K562 (cell line): ENCODE results near the gene C4orf51. TPM values are rescaled to one million over a fixed set of nuclear protein-coding genes. Genes with fewer than 3 reads are reported as not detected.

Source experiments
- ATAC-seq: fragments of 200-7000 bp; cut with Tn5 transposase; 3 replicates; pipeline ENCODE4 v1.9.1; 2020; ENCODE audit warnings: moderate library complexity
- BruUV-seq: library from RNA; stranded (reverse); fragments of 400-500 nt; replicated peaks from 2 replicates; lab custom pipeline; 2021; lab: Mats Ljungman, UMichigan
- CTCF ChIA-PET: fragments of 300-600 bp; formaldehyde crosslinking; extraction: SDS; loops from one replicate; lab custom pipeline; 2021; ENCODE audit warnings: low intra/inter-chr PET ratio; lab: Yijun Ruan, JAX
- POLR2A ChIA-PET: fragments of 300-600, 350-650 bp; sonication (Branson Sonifier 250); formaldehyde crosslinking; extraction: SDS; loops from one replicate; lab custom pipeline; 2021; ENCODE audit warnings: antibody characterized with exemption, inconsistent platforms; lab: Yijun Ruan, JAX
- DNase-seq, 4 experiments: peaks; one replicate each; pipeline versions ENCODE4 v3.0.0 to v3.0.0-alpha.2; 2011 to 2018; ENCODE audit warnings: low spot score in 3 of 4, mixed read lengths in 3 of 4; ENCODE audit errors: extremely low read depth in 1 of 4
- FAIRE-seq: peaks from 2 replicates; lab custom pipeline; 2011; peaks lifted over from hg19 to GRCh38; lab: Jason Lieb, UNC
- H2AFZ ChIP-seq: 2 replicates; pipeline ENCODE4 v1.6.0; 2011; ENCODE audit warnings: low read depth, low read length, control low read depth, inconsistent platforms
- H3K27ac ChIP-seq: fragments of 200-600 bp; 3 replicates; pipeline ENCODE4 v1.8.0; 2011; ENCODE audit warnings: low read depth, mild to moderate bottlenecking, control low read depth, inconsistent platforms, low read length, moderate library complexity, mixed read lengths; ENCODE audit errors: extremely low read depth
- H3K27me3 ChIP-seq, 2 experiments: fragments of 300-600 bp in 1 of 2; 2 replicates in 1 of 2; 3 replicates in 1 of 2; pipeline versions ENCODE4 v1.6.0 to v1.8.0; 2011; ENCODE audit warnings: inconsistent platforms in 2 of 2, low read length in 2 of 2, mild to moderate bottlenecking in 1 of 2, mixed read lengths in 1 of 2, moderate library complexity in 1 of 2; ENCODE audit not compliant: control insufficient read depth in 2 of 2, insufficient read depth in 2 of 2
- H3K36me3 ChIP-seq: fragments of 300-600 bp; 3 replicates; pipeline ENCODE4 v1.8.0; 2011; ENCODE audit warnings: mild to moderate bottlenecking, low read length, inconsistent platforms; ENCODE audit not compliant: control insufficient read depth, insufficient read depth
- H3K4me1 ChIP-seq, 2 experiments: fragments of 200-600 bp in 1 of 2; replicated peaks in 1 of 2; 2 replicates in 1 of 2; 3 replicates in 1 of 2; pipeline versions ENCODE4 v1.5.1 to v1.8.0; 2011; ENCODE audit warnings: inconsistent platforms in 2 of 2, low read length in 2 of 2, mild to moderate bottlenecking in 1 of 2, mixed read lengths in 1 of 2, moderate library complexity in 1 of 2; ENCODE audit not compliant: control insufficient read depth in 2 of 2, insufficient read depth in 2 of 2
- H3K4me2 ChIP-seq: 2 replicates; pipeline ENCODE4 v1.6.1; 2011; ENCODE audit warnings: low read length, control low read depth, inconsistent platforms, mixed read lengths; ENCODE audit not compliant: insufficient read depth
- H3K4me3 ChIP-seq: fragments of 200-600 bp; sonication (generic), shearing (Covaris generic); 2 replicates; pipeline ENCODE4 v1.5.1; 2016; ENCODE audit warnings: control low read depth, inconsistent platforms
- H3K79me2 ChIP-seq: fragments of 200-600 bp; 3 replicates; pipeline ENCODE4 v1.8.0; 2011; ENCODE audit warnings: low read length, inconsistent platforms; ENCODE audit not compliant: control insufficient read depth, insufficient read depth
- H3K9ac ChIP-seq, 2 experiments: 2 replicates each; pipeline versions ENCODE4 v1.6.0 to v1.6.1; 2011; ENCODE audit warnings: low read depth in 2 of 2, low read length in 2 of 2, control low read depth in 1 of 2, inconsistent platforms in 1 of 2, mild to moderate bottlenecking in 1 of 2, mixed read lengths in 1 of 2; ENCODE audit not compliant: insufficient read depth in 1 of 2
- H3K9me1 ChIP-seq: one replicate; pipeline ENCODE4 v1.6.0; 2011; ENCODE audit warnings: inconsistent platforms, mild to moderate bottlenecking, low read length, moderate library complexity; ENCODE audit not compliant: control insufficient read depth, insufficient read depth
- H3K9me3 ChIP-seq: replicated peaks from 2 replicates; pipeline ENCODE4 v1.5.1; 2011; ENCODE audit warnings: low read depth, low read length, inconsistent platforms; ENCODE audit not compliant: control insufficient read depth, insufficient read depth
- H4K20me1 ChIP-seq: replicated peaks from 2 replicates; pipeline ENCODE4 v1.6.1; 2011; ENCODE audit warnings: low read length, inconsistent platforms, mixed read lengths; ENCODE audit not compliant: control insufficient read depth, insufficient read depth
- MBD2 ChIP-seq: sonication (generic); IDR thresholded peaks from 2 replicates; pipeline ENCODE4 v1.6.1; 2016; ENCODE audit warnings: low read depth, borderline replicate concordance
- NR4A1 ChIP-seq, 2 experiments: fragments of 250-450 bp in 1 of 2; fragments of 450-650 bp in 1 of 2; sonication (Bioruptor Pico) in 1 of 2; IDR thresholded peaks; 2 replicates each; pipeline versions ENCODE4 v1.4.0 to v1.6.1; 2016 to 2020; ENCODE audit warnings: mild to moderate bottlenecking in 2 of 2, missing compliant biosample characterization in 1 of 2, missing genetic modification characterization in 1 of 2, moderate library complexity in 1 of 2
- SNIP1 ChIP-seq: fragments of 450-650 bp; IDR thresholded peaks from 2 replicates; pipeline ENCODE4 v1.7.1; 2017; ENCODE audit warnings: low read depth, mild to moderate bottlenecking
- XRCC3 ChIP-seq: fragments of 450-650 bp; IDR thresholded peaks from 2 replicates; pipeline ENCODE4 v1.6.1; 2017; ENCODE audit warnings: mild to moderate bottlenecking, moderate library complexity
- ZNF408 ChIP-seq: fragments of 250-450 bp; sonication (Bioruptor Pico); IDR thresholded peaks from 2 replicates; pipeline ENCODE4 v1.4.0; 2020; ENCODE audit warnings: low read depth, mild to moderate bottlenecking, moderate library complexity
- ZNF445 ChIP-seq: fragments of 250-450 bp; sonication (Bioruptor Pico); IDR thresholded peaks from 2 replicates; pipeline ENCODE4 v1.4.0; 2020; ENCODE audit warnings: low read depth, mild to moderate bottlenecking, moderate library complexity
- ZNF77 ChIP-seq: fragments of 250-450 bp; sonication (Bioruptor Pico); IDR thresholded peaks from 2 replicates; pipeline ENCODE4 v1.5.0; 2020
- WGBS: fragments of 100-300 bp; shearing (Covaris generic); methylation state at CpG from one replicate; pipeline ENCODE4 v1.1.6; 2016; ENCODE audit warnings: low coverage, mixed read lengths; ENCODE audit not compliant: insufficient coverage; ENCODE audit errors: missing lambda C conversion rate; 5-methylcytosine and 5-hydroxymethylcytosine counted together
- in situ Hi-C: fragments of 300-500 bp; cut with MboI; formaldehyde crosslinking; loops from 4 replicates; pipeline ENCODE4 v1.15.0; 2018; ENCODE audit warnings: inconsistent platforms, mixed read lengths
- intact Hi-C: fragments of 100-400 bp; cut with micrococcal nuclease; formaldehyde crosslinking; loops from 2 replicates; pipeline ENCODE4 v1.14.2; 2022
- polyA plus RNA-seq, 8 experiments: library from polyadenylated mRNA; depleted of rRNA in 4 of 8; stranded (reverse) in 5 of 8; unstranded in 3 of 8; fragments of >200 nt; fragmentation: Nextera tagmentation in 2 of 8; fragmentation: Illumina TruSeq in 1 of 8; extraction: Ambion mirVana in 2 of 8; extraction: Trizol in 1 of 8; gene quantifications; 2 replicates each; pipeline versions ENCODE4 v1.2.1 to v1.2.3, GENCODE V29; 2011 to 2014; ENCODE audit warnings: inconsistent platforms in 1 of 8, missing spikeins in 1 of 8
- total RNA-seq, 7 experiments: library from RNA; depleted of rRNA in 6 of 7; stranded (reverse); fragments of >200 nt in 6 of 7; fragmentation: Illumina TruSeq in 2 of 7; extraction: Trizol in 2 of 7; gene quantifications; 2 replicates each; pipeline versions ENCODE4 v1.2.1 to v1.2.3, GENCODE V29; 2011 to 2021; ENCODE audit warnings: low replicate concordance in 1 of 7
- TF ChIP-seq, protein P1 (sequence below): sonication (generic); formaldehyde crosslinking; IDR thresholded peaks from 2 replicates; pipeline ENCODE4 v1.8.0; 2022; ENCODE audit warnings: mild to moderate bottlenecking, missing genetic modification reagents
- TF ChIP-seq, protein P2 (sequence below): fragments of 450-650 bp; formaldehyde crosslinking; IDR thresholded peaks from 2 replicates; pipeline ENCODE4 v1.4.0; 2020; ENCODE audit warnings: mild to moderate bottlenecking, moderate library complexity

C4orf51 gene
- total and polyA plus RNA-seq, 9 of the 15 experiments (the other 6 are each of a cell fraction or from before 2014, with no cell fraction given), result not detected

DNA sequence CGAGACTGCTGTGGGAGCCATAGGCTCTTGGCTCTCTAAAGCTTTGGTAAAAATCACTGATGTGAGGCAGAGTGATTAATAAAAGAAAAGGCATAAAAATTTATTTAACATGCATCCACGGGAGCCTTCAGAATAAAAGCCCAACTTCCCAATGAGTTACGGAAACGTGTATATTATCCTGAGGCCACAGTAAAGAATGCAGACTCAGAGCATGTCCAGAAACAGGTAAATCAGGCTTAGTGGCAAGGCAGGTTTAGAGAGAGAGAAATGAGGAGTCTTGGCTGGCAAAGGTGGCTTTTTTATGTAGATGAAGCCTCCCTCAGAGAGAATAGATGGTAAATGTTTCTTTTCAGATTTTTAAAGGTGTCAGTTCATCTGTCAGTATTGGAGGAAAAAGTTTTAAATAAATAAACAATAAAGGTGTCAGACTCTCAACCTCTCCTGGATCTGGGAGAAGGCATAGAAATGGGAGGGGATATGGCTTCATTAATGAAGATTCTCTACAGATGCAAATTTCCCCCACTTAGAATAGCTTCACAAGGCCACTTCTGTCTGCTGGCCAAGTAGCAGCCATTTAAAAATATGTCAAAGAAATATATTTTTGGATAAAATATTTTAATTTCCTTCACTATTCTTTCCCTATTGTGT lies 24.0 kb downstream of the C4orf51 start (continued):
- TF ChIP-seq, protein P1, sequence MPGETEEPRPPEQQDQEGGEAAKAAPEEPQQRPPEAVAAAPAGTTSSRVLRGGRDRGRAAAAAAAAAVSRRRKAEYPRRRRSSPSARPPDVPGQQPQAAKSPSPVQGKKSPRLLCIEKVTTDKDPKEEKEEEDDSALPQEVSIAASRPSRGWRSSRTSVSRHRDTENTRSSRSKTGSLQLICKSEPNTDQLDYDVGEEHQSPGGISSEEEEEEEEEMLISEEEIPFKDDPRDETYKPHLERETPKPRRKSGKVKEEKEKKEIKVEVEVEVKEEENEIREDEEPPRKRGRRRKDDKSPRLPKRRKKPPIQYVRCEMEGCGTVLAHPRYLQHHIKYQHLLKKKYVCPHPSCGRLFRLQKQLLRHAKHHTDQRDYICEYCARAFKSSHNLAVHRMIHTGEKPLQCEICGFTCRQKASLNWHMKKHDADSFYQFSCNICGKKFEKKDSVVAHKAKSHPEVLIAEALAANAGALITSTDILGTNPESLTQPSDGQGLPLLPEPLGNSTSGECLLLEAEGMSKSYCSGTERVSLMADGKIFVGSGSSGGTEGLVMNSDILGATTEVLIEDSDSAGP (CRISPR knock-in tag), result no peak
- TF ChIP-seq NR4A1 (CRISPR knock-in tag; IDR thresholded peaks at IDR 0.05), result no peak
- no peak for TF ChIP-seq NR4A1 (tag; IDR thresholded peaks at IDR 0.05)
- TF ChIP-seq MBD2, result no peak
- TF ChIP-seq ZNF408 (CRISPR knock-in tag), result no peak
- TF ChIP-seq SNIP1, result no peak
- TF ChIP-seq XRCC3, result no peak

DNA sequence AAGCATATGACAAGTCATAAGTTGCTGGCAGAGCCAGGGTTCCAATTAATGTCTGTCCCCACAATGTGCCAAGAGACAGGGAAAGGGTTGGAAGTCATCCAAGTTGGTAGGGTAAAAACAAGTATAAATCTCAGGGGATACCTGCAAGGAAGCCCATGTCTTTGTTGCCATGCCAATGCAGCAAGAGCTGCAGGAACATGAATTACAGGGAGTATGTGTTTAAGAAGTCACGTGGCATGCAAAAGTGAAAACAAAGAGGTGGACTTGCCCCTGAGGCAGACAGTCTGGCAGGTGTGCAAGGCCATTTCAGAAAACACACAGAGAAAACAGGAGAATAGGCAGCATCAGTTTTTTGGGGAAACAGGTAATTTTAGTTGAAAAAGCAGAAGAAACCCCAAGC lies 29.4 kb downstream of the C4orf51 start:
- H3K27ac ChIP-seq, result no peak overlapping the region
- no peak overlapping the region for H2AFZ ChIP-seq
- H3K79me2 ChIP-seq, result no peaks in the 10 kb centered on the region
- no peak overlapping the region for H3K4me2 ChIP-seq
- no TSS peak for BruUV-seq
- POLR2A ChIA-PET, result no interaction called here
- FAIRE-seq (no peak), DNase-seq (no peak)
- no peaks in the 10 kb centered on the region for H3K4me1 ChIP-seq
- intact Hi-C loops, result no loop called here
- H3K9ac ChIP-seq, result no peak overlapping the region
- TF ChIP-seq, protein P2, sequence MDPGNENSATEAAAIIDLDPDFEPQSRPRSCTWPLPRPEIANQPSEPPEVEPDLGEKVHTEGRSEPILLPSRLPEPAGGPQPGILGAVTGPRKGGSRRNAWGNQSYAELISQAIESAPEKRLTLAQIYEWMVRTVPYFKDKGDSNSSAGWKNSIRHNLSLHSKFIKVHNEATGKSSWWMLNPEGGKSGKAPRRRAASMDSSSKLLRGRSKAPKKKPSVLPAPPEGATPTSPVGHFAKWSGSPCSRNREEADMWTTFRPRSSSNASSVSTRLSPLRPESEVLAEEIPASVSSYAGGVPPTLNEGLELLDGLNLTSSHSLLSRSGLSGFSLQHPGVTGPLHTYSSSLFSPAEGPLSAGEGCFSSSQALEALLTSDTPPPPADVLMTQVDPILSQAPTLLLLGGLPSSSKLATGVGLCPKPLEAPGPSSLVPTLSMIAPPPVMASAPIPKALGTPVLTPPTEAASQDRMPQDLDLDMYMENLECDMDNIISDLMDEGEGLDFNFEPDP (CRISPR knock-in tag), result no peak
- TF ChIP-seq ZNF77, result no peak
- TF ChIP-seq ZNF445 (CRISPR knock-in tag), result no peak
- TF ChIP-seq, all 486 proteins: peak for 0
- H3K9me3 ChIP-seq, result no peaks in the 10 kb centered on the region
- CTCF ChIA-PET, result no interaction called here
- no peak overlapping the region for H3K4me3 ChIP-seq
- H4K20me1 ChIP-seq, result no peaks in the 10 kb centered on the region
- H3K36me3 ChIP-seq, result no peaks in the 10 kb centered on the region
- H3K9me1 ChIP-seq, result no peaks in the 10 kb centered on the region
- in situ Hi-C loops, result no loop called here
- H3K27me3 ChIP-seq, result no peaks in the 10 kb centered on the region
- 0% methylated on average over 1 of the region's 1 CpG for WGBS
- ATAC-seq, result no peak
